Neural cell (in vitro differentiated cells): ENCODE data around the gene KRTDAP. TPM values are rescaled to one million over a fixed set of nuclear protein-coding genes. Genes with fewer than 3 reads are reported as not detected.

Experiments
- H2AFZ ChIP-seq: fragments of 200-600, 300-800 bp; sonication (generic), shearing (Covaris generic); 2 replicates; pipeline ENCODE4 v1.6.0; 2014; ENCODE audit warnings: low read depth, mild to moderate bottlenecking, antibody characterized with exemption, low read length, moderate library complexity
- H3F3A ChIP-seq: fragments of 200-600 bp; shearing (Covaris generic); 2 replicates; pipeline ENCODE4 v1.6.1; 2016; ENCODE audit warnings: mild to moderate bottlenecking, moderate library complexity, mixed read lengths, antibody characterized with exemption, low read length; ENCODE audit not compliant: insufficient read depth, poor library complexity, severe bottlenecking
- H3K27ac ChIP-seq: fragments of 200-600, 300-800 bp; sonication (generic), shearing (Covaris generic); 2 replicates; pipeline ENCODE4 v1.5.1; 2014; ENCODE audit warnings: mild to moderate bottlenecking, low read length, moderate library complexity
- H3K27me3 ChIP-seq: fragments of 300-800, 200-600 bp; sonication (generic), shearing (Covaris generic); 2 replicates; pipeline ENCODE4 v1.6.0; 2014; ENCODE audit warnings: mild to moderate bottlenecking, low read depth, low read length, moderate library complexity; ENCODE audit not compliant: insufficient read depth
- H3K36me3 ChIP-seq: fragments of 300-800, 200-600 bp; sonication (generic), shearing (Covaris generic); 2 replicates; pipeline ENCODE4 v1.5.1; 2014; ENCODE audit warnings: mild to moderate bottlenecking, antibody characterized with exemption, low read length, moderate library complexity; ENCODE audit not compliant: insufficient read depth
- H3K4me2 ChIP-seq: fragments of 300-800, 200-600 bp; sonication (generic), shearing (Covaris generic); 2 replicates; pipeline ENCODE4 v1.6.0; 2014; ENCODE audit warnings: mild to moderate bottlenecking, low read length
- H3K4me3 ChIP-seq: fragments of 300-800, 200-600 bp; sonication (generic), shearing (Covaris generic); 2 replicates; pipeline ENCODE4 v1.5.1; 2014; ENCODE audit warnings: mild to moderate bottlenecking, low read length, moderate library complexity
- H3K79me2 ChIP-seq: fragments of 200-600 bp; shearing (Covaris generic); replicated peaks from 2 replicates; pipeline ENCODE4 v1.6.0; 2014; ENCODE audit warnings: mild to moderate bottlenecking, low read length, moderate library complexity; ENCODE audit not compliant: insufficient read depth
- H3K9ac ChIP-seq: fragments of 300-800, 200-600 bp; sonication (generic), shearing (Covaris generic); 2 replicates; pipeline ENCODE4 v1.6.1; 2016; ENCODE audit warnings: mild to moderate bottlenecking, low read length, mixed read lengths
- H3K9me2 ChIP-seq: fragments of 200-600 bp; shearing (Covaris generic); 2 replicates; pipeline ENCODE4 v1.6.1; 2016; ENCODE audit warnings: mild to moderate bottlenecking, low read length, mixed read lengths; ENCODE audit not compliant: insufficient read depth
- H3K9me3 ChIP-seq: fragments of 200-600, 300-800 bp; sonication (generic), shearing (Covaris generic); 2 replicates; pipeline ENCODE4 v1.6.1; 2016; ENCODE audit warnings: mild to moderate bottlenecking, mixed run types, low read length, moderate library complexity, mixed read lengths
- H4K20me1 ChIP-seq: fragments of 200-600 bp; shearing (Covaris generic); 2 replicates; pipeline ENCODE4 v1.6.1; 2016; ENCODE audit warnings: mild to moderate bottlenecking, mixed run types; ENCODE audit not compliant: insufficient read depth
- CTCF ChIP-seq: fragments of 450-650 bp; IDR thresholded peaks from 2 replicates; pipeline ENCODE4 v1.5.1; 2014; ENCODE audit warnings: antibody characterized with exemption, mild to moderate bottlenecking, moderate library complexity; ENCODE audit not compliant: poor library complexity, severe bottlenecking
- EP300 ChIP-seq: fragments of 450-650 bp; conservative IDR thresholded peaks from 2 replicates; pipeline ENCODE4 v1.6.1; 2014; ENCODE audit warnings: antibody characterized with exemption, mild to moderate bottlenecking, moderate library complexity; ENCODE audit not compliant: poor library complexity, severe bottlenecking
- EZH2 ChIP-seq: fragments of 200-600, 300-800 bp; shearing (Covaris generic), sonication (generic); IDR thresholded peaks from 2 replicates; pipeline ENCODE4 v1.6.1; 2014; ENCODE audit warnings: antibody characterized with exemption, low read length, borderline replicate concordance, mild to moderate bottlenecking; ENCODE audit not compliant: insufficient read depth, poor library complexity, severe bottlenecking
- MXI1 ChIP-seq: fragments of 450-650 bp; conservative IDR thresholded peaks from 2 replicates; pipeline ENCODE4 v1.6.1; 2014; ENCODE audit warnings: antibody characterized with exemption, mild to moderate bottlenecking; ENCODE audit not compliant: poor library complexity, severe bottlenecking
- REST ChIP-seq: IDR thresholded peaks from 2 replicates; pipeline ENCODE4 v1.6.1; 2012; ENCODE audit warnings: borderline replicate concordance
- SMC3 ChIP-seq: fragments of 450-650 bp; conservative IDR thresholded peaks from 2 replicates; pipeline ENCODE4 v1.6.1; 2014; ENCODE audit warnings: antibody characterized with exemption, mild to moderate bottlenecking, moderate library complexity; ENCODE audit not compliant: poor library complexity
- polyA plus RNA-seq: library from polyadenylated mRNA; depleted of rRNA; stranded (reverse); fragments of >200 nt; gene quantifications from 2 replicates; pipeline ENCODE4 v1.2.3, GENCODE V29; 2014

Gene KRTDAP
- polyA plus RNA-seq, 1 donor from 2014 or later = not detected

GRCh38 chr19:35486268-35486708 is 4.0 kb downstream of the KRTDAP start:
- TF ChIP-seq REST = no peak
- Histone ChIP-seq H3F3A (no peaks in the 10 kb centered on the region), H3K9me3 (no peaks in the 10 kb centered on the region), H3K27ac (no peak overlapping the region), H3K4me2 (no peak overlapping the region), H3K9me2 (no peaks in the 10 kb centered on the region), H3K27me3 (no peaks in the 10 kb centered on the region), H4K20me1 (no peaks in the 10 kb centered on the region), H3K4me3 (no peak overlapping the region), H2AFZ (no peak overlapping the region), H3K79me2 (no peaks in the 10 kb centered on the region), H3K36me3 (no peaks in the 10 kb centered on the region), H3K9ac (no peak overlapping the region)

GRCh38 chr19:35484252-35485036 is 5.8 kb downstream of the KRTDAP start:
- Histone ChIP-seq H3K27me3 (no peaks in the 10 kb centered on the region), H3K9me3 (no peaks in the 10 kb centered on the region), H3K4me2 (no peak overlapping the region), H3K27ac (no peak overlapping the region), H4K20me1 (no peaks in the 10 kb centered on the region), H3K36me3 (no peaks in the 10 kb centered on the region), H3F3A (no peaks in the 10 kb centered on the region), H3K9ac (no peak overlapping the region), H3K79me2 (no peaks in the 10 kb centered on the region), H3K4me3 (no peak overlapping the region), H2AFZ (no peak overlapping the region), H3K9me2 (no peaks in the 10 kb centered on the region)
- TF ChIP-seq MXI1 (no peak), SMC3 (no peak), REST (no peak), EP300 (no peak), EZH2 (no peak), CTCF (no peak)
